HEK293 (cell line): ENCODE measurements around the gene SLC5A12.

ENCODE experiments used
- CTCF ChIA-PET: fragments of 350-600 bp; formaldehyde crosslinking; extraction: SDS; loops from one replicate; lab custom pipeline; 2021; ENCODE audit warnings: antibody characterized with exemption; lab: Yijun Ruan, JAX
- POLR2A ChIA-PET: fragments of 300-600 bp; formaldehyde crosslinking; extraction: SDS; loops from one replicate; lab custom pipeline; 2020; ENCODE audit warnings: antibody characterized with exemption, inconsistent platforms; lab: Yijun Ruan, JAX
- H3K27ac ChIP-seq: fragments of 200-500 bp; sonication (Bioruptor generic); 2 replicates; pipeline ENCODE4 v1.5.1; 2014; ENCODE audit warnings: low read depth, low read length, control low read depth, inconsistent platforms; ENCODE audit errors: extremely low read depth
- H3K36me3 ChIP-seq, 2 experiments: fragments of 200-500 bp in 1 of 2; sonication (Bioruptor generic) in 1 of 2; 1 replicate in 1 of 2; 2 replicates in 1 of 2; pipeline ENCODE4 v1.5.1; 2014 to 2017; ENCODE audit warnings: inconsistent platforms in 2 of 2, low read length in 2 of 2; ENCODE audit not compliant: control insufficient read depth in 2 of 2, insufficient read depth in 1 of 2
- H3K4me1 ChIP-seq: fragments of 200-500 bp; sonication (Bioruptor generic); 2 replicates; pipeline ENCODE4 v1.5.1; 2014; ENCODE audit warnings: mild to moderate bottlenecking, low read length, inconsistent platforms; ENCODE audit not compliant: control insufficient read depth, insufficient read depth
- H3K4me3 ChIP-seq: 2 replicates; pipeline ENCODE4 v1.5.1; 2011; ENCODE audit warnings: low read depth, mild to moderate bottlenecking, control low read depth, low read length, moderate library complexity
- H3K9me3 ChIP-seq: fragments of 200-500 bp; sonication (Bioruptor generic); 2 replicates; pipeline ENCODE4 v1.5.1; 2014; ENCODE audit warnings: low read depth, low read length, inconsistent platforms; ENCODE audit not compliant: control insufficient read depth, insufficient read depth
- GFI1B ChIP-seq: fragments of 450-650 bp; formaldehyde crosslinking; IDR thresholded peaks from 2 replicates; pipeline ENCODE4 v1.5.1; 2016; ENCODE audit warnings: missing biosample characterization, missing genetic modification characterization
- HOXD13 ChIP-seq: sonication (generic); formaldehyde crosslinking; IDR thresholded peaks from 2 replicates; pipeline ENCODE4 v1.8.0; 2022; ENCODE audit warnings: missing genetic modification reagents, borderline replicate concordance
- KLF9 ChIP-seq: fragments of 450-650 bp; formaldehyde crosslinking; IDR thresholded peaks from 2 replicates; pipeline ENCODE4 v1.5.1; 2016; ENCODE audit warnings: missing biosample characterization, missing genetic modification characterization, low read depth
- TRIM28 ChIP-seq: IDR thresholded peaks from 2 replicates; pipeline ENCODE4 v1.6.1; 2011; ENCODE audit warnings: low read length, control low read depth, borderline replicate concordance
- WT1 ChIP-seq: fragments of 450-650 bp; formaldehyde crosslinking; IDR thresholded peaks from 2 replicates; pipeline ENCODE4 v1.5.1; 2016; ENCODE audit warnings: missing biosample characterization, missing genetic modification characterization
- ZBTB21 ChIP-seq: fragments of 450-650 bp; formaldehyde crosslinking; IDR thresholded peaks from 2 replicates; pipeline ENCODE4 v1.5.1; 2017; ENCODE audit warnings: missing biosample characterization, missing genetic modification characterization
- ZNF10 ChIP-seq: fragments of 450-650 bp; formaldehyde crosslinking; IDR thresholded peaks from 2 replicates; pipeline ENCODE4 v1.5.1; 2017; ENCODE audit warnings: missing biosample characterization, missing genetic modification characterization
- ZNF121 ChIP-seq: fragments of 450-650 bp; formaldehyde crosslinking; IDR thresholded peaks from 2 replicates; pipeline ENCODE4 v1.5.1; 2016; ENCODE audit warnings: missing biosample characterization, missing genetic modification characterization
- ZNF132 ChIP-seq: fragments of 450-650 bp; formaldehyde crosslinking; IDR thresholded peaks from 2 replicates; pipeline ENCODE4 v1.5.1; 2017; ENCODE audit warnings: missing biosample characterization, missing genetic modification characterization, borderline replicate concordance
- ZNF157 ChIP-seq: fragments of 450-650 bp; formaldehyde crosslinking; IDR thresholded peaks from 2 replicates; pipeline ENCODE4 v1.5.1; 2016; ENCODE audit warnings: missing biosample characterization, missing genetic modification characterization
- ZNF184 ChIP-seq: fragments of 450-650 bp; IDR thresholded peaks from 2 replicates; pipeline ENCODE4 v1.5.1; 2018; ENCODE audit warnings: missing biosample characterization, mild to moderate bottlenecking, missing genetic modification characterization
- ZNF202 ChIP-seq: fragments of 450-650 bp; formaldehyde crosslinking; IDR thresholded peaks from 2 replicates; pipeline ENCODE4 v1.5.1; 2016; ENCODE audit warnings: missing biosample characterization, missing genetic modification characterization, borderline replicate concordance
- ZNF223 ChIP-seq: fragments of 450-650 bp; formaldehyde crosslinking; IDR thresholded peaks from 2 replicates; pipeline ENCODE4 v1.5.1; 2016; ENCODE audit warnings: missing biosample characterization, missing genetic modification characterization
- ZNF248 ChIP-seq: fragments of 450-650 bp; formaldehyde crosslinking; IDR thresholded peaks from 2 replicates; pipeline ENCODE4 v1.5.1; 2017; ENCODE audit warnings: missing biosample characterization, missing genetic modification characterization
- ZNF302 ChIP-seq: fragments of 450-650 bp; formaldehyde crosslinking; IDR thresholded peaks from 2 replicates; pipeline ENCODE4 v1.5.1; 2016; ENCODE audit warnings: missing biosample characterization, missing genetic modification characterization, low read depth
- ZNF354C ChIP-seq: fragments of 450-650 bp; formaldehyde crosslinking; IDR thresholded peaks from 2 replicates; pipeline ENCODE4 v1.5.1; 2016; ENCODE audit warnings: missing biosample characterization, missing genetic modification characterization, low read depth, borderline replicate concordance
- ZNF398 ChIP-seq: fragments of 450-650 bp; formaldehyde crosslinking; IDR thresholded peaks from 2 replicates; pipeline ENCODE4 v1.5.1; 2017; ENCODE audit warnings: missing biosample characterization, missing genetic modification characterization
- ZNF544 ChIP-seq: fragments of 450-650 bp; formaldehyde crosslinking; IDR thresholded peaks from 2 replicates; pipeline ENCODE4 v1.5.0; 2017; ENCODE audit warnings: missing biosample characterization, missing genetic modification characterization
- ZNF623 ChIP-seq: fragments of 450-650 bp; formaldehyde crosslinking; IDR thresholded peaks from 2 replicates; pipeline ENCODE4 v1.5.1; 2016; ENCODE audit warnings: missing biosample characterization, missing genetic modification characterization
- ZNF626 ChIP-seq: fragments of 450-650 bp; sonication (Bioruptor Pico); formaldehyde crosslinking; IDR thresholded peaks from 2 replicates; pipeline ENCODE4 v1.5.1; 2018; ENCODE audit warnings: missing biosample characterization, missing genetic modification characterization, inconsistent platforms
- ZNF701 ChIP-seq: fragments of 450-650 bp; formaldehyde crosslinking; IDR thresholded peaks from 2 replicates; pipeline ENCODE4 v1.5.1; 2016; ENCODE audit warnings: missing biosample characterization, missing genetic modification characterization
- ZNF707 ChIP-seq: fragments of 450-650 bp; formaldehyde crosslinking; IDR thresholded peaks from 2 replicates; pipeline ENCODE4 v1.5.1; 2016; ENCODE audit warnings: missing biosample characterization, missing genetic modification characterization
- ZSCAN30 ChIP-seq: fragments of 450-650 bp; IDR thresholded peaks from 2 replicates; pipeline ENCODE4 v1.5.1; 2018; ENCODE audit warnings: missing biosample characterization, mild to moderate bottlenecking, missing genetic modification characterization, moderate library complexity
- TF ChIP-seq, protein P1 (sequence below): fragments of 450-650 bp; formaldehyde crosslinking; conservative IDR thresholded peaks from 2 replicates; pipeline ENCODE4 v1.5.1; 2016; ENCODE audit warnings: low read depth, missing biosample characterization, missing genetic modification characterization
- TF ChIP-seq, protein P2 (sequence below): fragments of 450-650 bp; formaldehyde crosslinking; IDR thresholded peaks from 2 replicates; pipeline ENCODE4 v1.5.1; 2017; ENCODE audit warnings: missing biosample characterization, missing genetic modification characterization
- TF ChIP-seq, protein P3 (sequence below): fragments of 450-650 bp; formaldehyde crosslinking; IDR thresholded peaks from 2 replicates; pipeline ENCODE4; 2016; ENCODE audit warnings: missing biosample characterization, missing genetic modification characterization

Gene SLC5A12

DNA sequence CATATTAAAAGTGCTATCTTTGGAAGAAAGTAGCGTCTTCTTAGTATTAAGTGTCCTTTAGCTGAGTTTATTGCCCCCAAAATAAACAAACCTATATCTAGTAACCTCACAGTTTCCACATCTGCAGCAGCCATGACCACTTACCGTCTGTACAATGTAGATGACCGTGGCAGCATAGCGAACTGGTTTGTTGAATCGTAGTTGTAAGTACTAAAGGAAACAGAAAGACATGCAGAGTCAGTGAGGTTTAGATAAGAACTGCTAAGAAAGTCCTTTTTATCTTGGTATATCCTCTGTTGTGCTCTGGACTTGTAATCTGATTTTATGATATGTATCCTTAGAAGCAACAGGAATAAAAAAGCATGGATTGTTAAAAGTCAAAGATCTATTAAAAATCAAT lies 9.4 kb downstream of the SLC5A12 start (continued):
- TF ChIP-seq, protein P1, sequence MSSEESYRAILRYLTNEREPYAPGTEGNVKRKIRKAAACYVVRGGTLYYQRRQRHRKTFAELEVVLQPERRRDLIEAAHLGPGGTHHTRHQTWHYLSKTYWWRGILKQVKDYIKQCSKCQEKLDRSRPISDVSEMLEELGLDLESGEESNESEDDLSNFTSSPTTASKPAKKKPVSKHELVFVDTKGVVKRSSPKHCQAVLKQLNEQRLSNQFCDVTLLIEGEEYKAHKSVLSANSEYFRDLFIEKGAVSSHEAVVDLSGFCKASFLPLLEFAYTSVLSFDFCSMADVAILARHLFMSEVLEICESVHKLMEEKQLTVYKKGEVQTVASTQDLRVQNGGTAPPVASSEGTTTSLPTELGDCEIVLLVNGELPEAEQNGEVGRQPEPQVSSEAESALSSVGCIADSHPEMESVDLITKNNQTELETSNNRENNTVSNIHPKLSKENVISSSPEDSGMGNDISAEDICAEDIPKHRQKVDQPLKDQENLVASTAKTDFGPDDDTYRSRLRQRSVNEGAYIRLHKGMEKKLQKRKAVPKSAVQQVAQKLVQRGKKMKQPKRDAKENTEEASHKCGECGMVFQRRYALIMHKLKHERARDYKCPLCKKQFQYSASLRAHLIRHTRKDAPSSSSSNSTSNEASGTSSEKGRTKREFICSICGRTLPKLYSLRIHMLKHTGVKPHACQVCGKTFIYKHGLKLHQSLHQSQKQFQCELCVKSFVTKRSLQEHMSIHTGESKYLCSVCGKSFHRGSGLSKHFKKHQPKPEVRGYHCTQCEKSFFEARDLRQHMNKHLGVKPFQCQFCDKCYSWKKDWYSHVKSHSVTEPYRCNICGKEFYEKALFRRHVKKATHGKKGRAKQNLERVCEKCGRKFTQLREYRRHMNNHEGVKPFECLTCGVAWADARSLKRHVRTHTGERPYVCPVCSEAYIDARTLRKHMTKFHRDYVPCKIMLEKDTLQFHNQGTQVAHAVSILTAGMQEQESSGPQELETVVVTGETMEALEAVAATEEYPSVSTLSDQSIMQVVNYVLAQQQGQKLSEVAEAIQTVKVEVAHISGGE (tag by site-specific recombination): no peak
- TF ChIP-seq ZNF626 (tag by site-specific recombination): no peak
- TF ChIP-seq ZNF623 (tag by site-specific recombination): no peak
- TF ChIP-seq ZNF248: no peak

- H3K36me3 ChIP-seq: no peaks in the 10 kb centered on the region
- CTCF ChIA-PET: no interaction called here
- POLR2A ChIA-PET: no interaction called here
- no peak overlapping the region for H3K27ac ChIP-seq
- no peaks in the 10 kb centered on the region; the same call in 1 of the 2 replicates for H3K4me1 ChIP-seq
- no peak overlapping the region for H3K4me3 ChIP-seq
- TF ChIP-seq, protein P2, sequence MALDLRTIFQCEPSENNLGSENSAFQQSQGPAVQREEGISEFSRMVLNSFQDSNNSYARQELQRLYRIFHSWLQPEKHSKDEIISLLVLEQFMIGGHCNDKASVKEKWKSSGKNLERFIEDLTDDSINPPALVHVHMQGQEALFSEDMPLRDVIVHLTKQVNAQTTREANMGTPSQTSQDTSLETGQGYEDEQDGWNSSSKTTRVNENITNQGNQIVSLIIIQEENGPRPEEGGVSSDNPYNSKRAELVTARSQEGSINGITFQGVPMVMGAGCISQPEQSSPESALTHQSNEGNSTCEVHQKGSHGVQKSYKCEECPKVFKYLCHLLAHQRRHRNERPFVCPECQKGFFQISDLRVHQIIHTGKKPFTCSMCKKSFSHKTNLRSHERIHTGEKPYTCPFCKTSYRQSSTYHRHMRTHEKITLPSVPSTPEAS (tag by site-specific recombination): no peak
- TF ChIP-seq HOXD13 (CRISPR knock-in tag): no peak
- no peak for TF ChIP-seq ZBTB21 (tag by site-specific recombination)
- no peak for TF ChIP-seq GFI1B (tag by site-specific recombination)
- TF ChIP-seq TRIM28: no peak
- no peak for TF ChIP-seq ZNF223 (tag by site-specific recombination)
- TF ChIP-seq ZNF132 (tag by site-specific recombination): no peak
- TF ChIP-seq ZNF184 (tag by site-specific recombination): no peak
- TF ChIP-seq WT1 (tag by site-specific recombination): no peak
- TF ChIP-seq ZNF10: no peak
- TF ChIP-seq ZNF398 (tag by site-specific recombination): no peak
- no peak for TF ChIP-seq ZNF623 (tag by site-specific recombination)
- TF ChIP-seq ZNF157 (tag by site-specific recombination): no peak
- TF ChIP-seq ZNF707 (tag by site-specific recombination): no peak
- no peaks in the 10 kb centered on the region for H3K9me3 ChIP-seq
These were observed 11.4 kb downstream of the SLC5A12 start for GRCh38 chr11:26710489-26710888.

DNA sequence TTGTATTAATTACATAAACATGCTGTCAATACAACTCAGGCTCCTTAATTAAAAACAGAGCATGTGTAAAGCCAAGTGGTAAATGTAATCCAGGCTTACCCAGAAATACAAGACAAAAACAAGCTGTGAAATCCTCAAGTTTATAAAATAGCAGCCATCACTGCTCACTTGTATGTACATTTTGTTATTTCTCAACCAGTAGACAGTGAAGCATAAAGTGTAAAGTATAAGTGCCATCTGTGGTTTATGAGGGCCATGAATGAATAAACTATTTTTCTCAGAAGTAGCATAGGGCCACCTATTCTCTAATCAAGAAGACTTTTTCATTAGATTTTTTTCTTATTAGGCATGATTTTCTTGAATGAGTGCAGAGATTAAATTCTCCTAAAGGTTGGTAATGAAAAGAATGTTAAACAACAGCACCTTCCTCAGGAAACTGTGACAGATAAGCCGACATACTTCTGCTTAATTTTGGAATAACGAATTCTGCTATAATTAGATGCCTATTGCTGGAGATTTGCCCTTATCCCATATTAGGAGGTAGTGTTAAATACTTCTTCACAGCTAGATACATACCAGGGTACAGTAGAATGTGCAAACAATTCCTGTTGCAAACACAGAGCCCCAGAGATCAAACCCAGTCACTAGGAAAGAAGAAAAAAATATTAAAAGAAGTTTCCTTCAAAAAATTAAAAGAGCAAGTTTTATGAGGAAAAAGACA lies 13.0 kb downstream of the SLC5A12 start:
- Histone ChIP-seq H3K9me3 (no peaks in the 10 kb centered on the region), H3K4me1 (no peaks in the 10 kb centered on the region; the same call in 1 of the 2 replicates), H3K27ac (no peak overlapping the region), H3K4me3 (no peak overlapping the region), H3K36me3 (no peaks in the 10 kb centered on the region)
- POLR2A ChIA-PET: no interaction called here
- CTCF ChIA-PET: interaction anchor here (0.6 kb wide), 1 partner anchor 59 kb away, joined by 4 read pairs; no protein-coding TSS in a partner anchor
- TF ChIP-seq ZNF202 (tag by site-specific recombination) (no peak), ZNF302 (tag by site-specific recombination) (no peak), ZNF544 (tag by site-specific recombination) (no peak), ZNF701 (tag by site-specific recombination) (no peak), ZNF10 (no peak), ZNF354C (tag by site-specific recombination) (no peak), ZNF121 (no peak), ZSCAN30 (tag by site-specific recombination) (no peak), KLF9 (tag by site-specific recombination) (no peak)
- TF ChIP-seq, protein P3, sequence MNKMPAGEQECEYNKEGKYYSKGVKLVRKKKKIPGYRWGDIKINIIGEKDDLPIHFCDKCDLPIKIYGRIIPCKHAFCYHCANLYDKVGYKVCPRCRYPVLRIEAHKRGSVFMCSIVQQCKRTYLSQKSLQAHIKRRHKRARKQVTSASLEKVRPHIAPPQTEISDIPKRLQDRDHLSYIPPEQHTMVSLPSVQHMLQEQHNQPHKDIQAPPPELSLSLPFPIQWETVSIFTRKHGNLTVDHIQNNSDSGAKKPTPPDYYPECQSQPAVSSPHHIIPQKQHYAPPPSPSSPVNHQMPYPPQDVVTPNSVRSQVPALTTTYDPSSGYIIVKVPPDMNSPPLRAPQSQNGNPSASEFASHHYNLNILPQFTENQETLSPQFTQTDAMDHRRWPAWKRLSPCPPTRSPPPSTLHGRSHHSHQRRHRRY: no peak
